ENCODE data around the gene GGPS1.
A peak's percentile ranks its signal among the peaks of the same experiment; 100 is the strongest.
"Not testable (repeated sequence)": the region's sequence is repeated elsewhere in the genome, so short reads cannot be mapped to it uniquely, and the experiment has no call there.

GGPS1 gene

GRCh38 chr1:235328271-235329138, at the start of gene GGPS1:
Gene GGPS1, plus strand, starts transcription at chr1:235328570. Its CDS starts 6,695 bp downstream, at chr1:235335265.
- FAIRE-seq: peak; percentile 93
- peak; percentile 44 for DNase-seq (ENCODE audit: insufficient read length, low spot score)

GRCh38 chr1:235278915-235279292, 49.5 kb upstream of the GGPS1 start:
- DNase-seq (ENCODE audit: insufficient read length, low spot score) (no peak), FAIRE-seq (no peak)

- FAIRE-seq (no peak), DNase-seq (ENCODE audit: insufficient read length, low spot score) (no peak)
Measured at GRCh38 chr1:235279694-235280093, 48.7 kb upstream of the GGPS1 start.

DNA sequence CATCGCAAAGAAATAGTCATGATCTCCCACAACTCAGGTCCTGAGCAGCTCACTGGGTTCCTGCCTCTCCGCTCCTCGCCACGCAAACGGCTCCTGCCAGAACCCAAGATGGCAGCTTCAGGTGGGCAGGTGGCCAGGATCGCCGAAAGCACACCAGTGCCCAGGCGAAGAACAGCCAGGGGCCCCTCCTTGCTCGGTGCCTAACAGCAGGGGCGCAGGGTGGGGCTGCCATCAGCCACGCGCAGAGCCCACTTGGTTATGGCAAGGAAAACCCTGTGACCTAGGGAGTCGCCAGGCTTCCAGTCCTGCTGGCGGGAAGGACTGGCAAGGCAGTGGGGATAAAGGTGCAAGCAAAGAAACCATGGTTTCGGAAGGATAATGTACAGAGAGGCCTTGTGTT, 47.9 kb upstream of the GGPS1 start:
- no peak for DNase-seq (ENCODE audit: insufficient read length, low spot score)
- FAIRE-seq: no peak

GRCh38 chr1:235283636-235284035, 44.7 kb upstream of the GGPS1 start:
- not testable (repeated sequence) for FAIRE-seq; DNase-seq (ENCODE audit: insufficient read length, low spot score)

DNA sequence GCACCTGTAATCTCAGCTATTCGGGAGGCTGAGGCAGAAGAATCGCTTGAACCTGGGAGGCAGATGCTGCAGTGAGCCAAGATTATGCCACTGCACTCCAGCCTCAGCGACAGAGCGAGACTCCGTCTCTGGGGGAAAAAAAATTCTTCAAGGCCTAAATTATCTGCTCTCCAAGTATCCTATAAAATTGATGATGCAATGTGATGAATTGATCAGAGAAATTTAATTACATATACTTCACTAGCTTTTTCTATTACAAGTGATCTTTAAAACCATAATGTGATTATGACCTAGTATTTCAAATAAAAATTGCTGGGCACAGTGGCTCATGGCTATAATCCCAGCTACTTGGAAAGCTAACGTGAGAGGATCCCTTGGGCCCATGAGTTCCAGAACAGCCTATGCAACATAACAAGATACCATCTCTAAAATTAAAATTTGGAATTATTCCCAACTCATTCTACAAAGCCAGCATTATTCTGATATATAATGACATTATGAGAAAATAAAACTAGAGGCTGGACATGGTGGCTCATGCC, 44.1 kb upstream of the GGPS1 start:
- FAIRE-seq: no peak
- DNase-seq (ENCODE audit: insufficient read length, low spot score): no peak

DNA sequence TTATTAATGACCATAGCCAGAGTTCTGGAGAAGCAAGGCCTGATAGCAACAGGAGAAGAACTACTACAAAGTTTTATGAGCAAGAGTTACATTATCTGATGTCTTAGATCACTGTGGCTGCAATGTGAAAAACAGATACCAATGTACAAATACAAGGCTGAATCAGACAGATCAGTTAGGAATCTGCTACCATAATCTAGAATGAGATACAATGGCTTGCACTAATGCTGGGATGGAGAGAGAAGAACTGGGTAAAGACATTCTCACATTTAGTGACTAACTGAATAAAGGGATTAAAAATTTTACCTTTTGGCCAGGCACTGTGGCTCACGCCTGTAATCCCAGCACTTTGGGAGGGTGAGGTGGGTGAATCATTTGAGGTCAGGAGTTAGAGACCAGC, 41.7 kb upstream of the GGPS1 start:
- FAIRE-seq (no peak), DNase-seq (ENCODE audit: insufficient read length, low spot score) (no peak)

- DNase-seq (ENCODE audit: insufficient read length, low spot score): no peak
- FAIRE-seq: no peak
Measured at GRCh38 chr1:235287208-235287882, 41.0 kb upstream of the GGPS1 start.

DNA sequence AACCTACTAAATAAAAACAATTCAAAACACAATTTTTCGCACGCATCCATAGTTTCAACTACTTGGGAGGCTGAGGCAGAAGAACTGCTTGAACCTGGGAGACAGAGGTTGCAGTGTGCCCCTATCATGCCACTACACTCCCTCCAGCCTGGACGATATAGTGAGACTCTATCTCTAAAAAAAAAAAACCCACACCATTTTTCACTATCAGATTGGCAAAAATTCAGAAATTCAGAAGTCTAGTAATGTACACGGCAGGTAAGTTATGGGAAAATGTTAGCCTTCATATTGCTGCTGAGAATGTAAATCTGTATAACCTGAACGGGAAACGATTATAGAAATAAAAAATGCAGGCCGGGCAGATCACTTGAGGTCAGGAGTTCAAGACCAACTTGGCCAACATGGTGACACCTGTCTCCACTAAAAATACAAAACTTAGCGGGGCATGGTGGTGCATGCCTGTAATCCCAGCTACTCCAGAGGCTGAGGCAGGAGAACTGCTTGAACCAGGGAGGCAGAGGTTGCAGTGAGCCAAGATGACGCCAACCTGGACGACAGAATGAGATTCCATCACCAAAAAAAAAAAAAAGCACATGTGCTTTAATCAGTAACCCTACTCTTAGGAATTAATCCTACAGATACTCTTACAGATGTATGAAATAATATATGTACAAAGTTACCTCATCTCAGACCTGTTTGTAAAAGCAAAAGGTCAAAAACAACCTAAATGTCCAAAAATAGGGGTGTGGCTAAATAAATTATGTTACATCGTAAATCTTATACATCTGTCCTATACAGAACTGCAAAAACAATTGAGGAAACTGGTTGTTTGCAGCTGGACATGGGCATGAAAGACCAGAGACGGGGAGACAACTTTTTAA, 38.3 kb upstream of the GGPS1 start:
- FAIRE-seq (no peak), DNase-seq (ENCODE audit: insufficient read length, low spot score) (no peak)

DNA sequence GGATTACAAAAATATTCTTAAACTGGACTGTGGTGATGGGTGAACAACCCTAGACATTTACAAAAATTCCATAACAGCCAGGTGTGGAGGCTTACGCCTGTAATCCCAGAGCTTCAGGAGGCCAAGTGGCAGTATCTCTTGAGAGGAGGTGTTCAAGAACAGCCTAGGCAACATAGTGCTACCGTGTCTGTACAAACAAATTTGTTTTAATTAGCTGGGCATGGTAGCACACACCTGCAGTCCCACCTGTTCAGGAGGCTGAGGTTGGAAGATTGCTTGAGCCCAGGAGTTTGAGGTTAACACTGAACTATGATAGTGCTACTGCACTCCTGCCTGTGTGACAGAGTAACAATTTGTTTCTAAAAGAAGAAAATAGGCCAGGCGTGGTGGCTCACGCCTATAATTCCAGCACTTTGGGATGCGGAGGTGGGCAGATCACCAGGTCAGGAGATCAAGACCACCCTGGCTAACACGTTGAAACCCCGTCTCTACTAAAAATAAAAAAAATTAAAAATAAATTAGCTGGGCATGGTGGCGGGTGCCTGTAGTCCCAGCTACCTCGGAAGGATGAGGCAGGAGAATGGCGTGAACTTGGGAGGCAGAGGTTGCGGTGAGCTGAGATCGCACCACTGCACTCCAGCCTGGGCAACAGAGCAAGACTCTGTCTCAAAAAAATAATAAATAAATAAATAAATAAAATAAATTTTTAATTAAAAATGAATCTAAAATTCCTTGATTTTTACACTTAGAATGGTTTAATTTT, 37.4 kb upstream of the GGPS1 start:
- DNase-seq (ENCODE audit: insufficient read length, low spot score) (no peak), FAIRE-seq (no peak)

DNA sequence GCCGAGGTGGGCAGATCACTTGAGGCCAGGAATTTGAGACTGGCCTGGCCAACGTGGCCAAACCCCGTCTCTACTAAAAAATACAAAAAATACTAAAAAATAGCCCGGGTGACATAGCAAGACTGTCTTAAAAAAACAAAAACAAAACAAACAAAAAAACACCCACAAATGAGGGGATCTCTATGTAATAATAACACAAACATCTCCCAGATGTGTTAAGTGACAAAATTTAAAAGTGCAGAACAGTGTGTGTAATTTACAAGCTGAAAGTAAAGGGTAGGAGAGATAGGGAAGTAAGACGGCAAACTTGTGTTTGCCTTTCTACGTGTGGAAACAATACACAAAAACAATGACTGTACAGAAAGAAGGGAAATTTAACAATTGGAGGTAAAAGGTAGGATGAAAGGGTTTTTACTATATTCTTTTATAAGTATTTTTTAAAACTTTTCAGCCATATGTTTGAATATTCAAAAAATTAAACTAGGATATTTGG, 36.7 kb upstream of the GGPS1 start:
- DNase-seq (ENCODE audit: insufficient read length, low spot score) (no peak), FAIRE-seq (no peak)

DNA sequence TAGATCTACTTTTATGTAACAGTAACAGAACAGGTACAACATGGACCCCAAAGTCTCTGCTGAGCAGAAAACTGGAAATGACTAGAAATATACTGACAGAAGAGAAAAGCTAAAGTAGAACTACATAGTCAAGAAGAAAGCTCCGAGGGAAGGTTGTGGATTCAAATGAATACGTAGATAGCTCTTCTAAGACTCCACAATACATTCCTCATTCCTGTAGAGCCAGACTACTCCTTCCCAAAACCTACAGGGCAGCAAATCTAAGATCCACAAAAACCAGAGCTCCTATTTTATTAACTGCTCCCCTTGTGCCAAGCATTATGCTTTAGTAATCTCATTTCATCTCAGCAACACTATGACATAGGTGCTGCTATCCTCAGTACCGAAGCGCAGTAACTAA, 35.6 kb upstream of the GGPS1 start:
- DNase-seq (ENCODE audit: insufficient read length, low spot score): no peak
- FAIRE-seq: no peak

GRCh38 chr1:235293322-235293942, 34.9 kb upstream of the GGPS1 start:
- FAIRE-seq: no peak
- DNase-seq (ENCODE audit: insufficient read length, low spot score): no peak

- FAIRE-seq (no peak), DNase-seq (ENCODE audit: insufficient read length, low spot score) (no peak)
Measured at GRCh38 chr1:235295902-235296350, 32.4 kb upstream of the GGPS1 start.

GRCh38 chr1:235296729-235297128, 31.6 kb upstream of the GGPS1 start:
- DNase-seq (ENCODE audit: insufficient read length, low spot score) (no peak), FAIRE-seq (no peak)

GRCh38 chr1:235297579-235297978, 30.8 kb upstream of the GGPS1 start:
- DNase-seq (ENCODE audit: insufficient read length, low spot score) (no peak), FAIRE-seq (no peak)

- no peak for FAIRE-seq
- no peak for DNase-seq (ENCODE audit: insufficient read length, low spot score)
Measured at GRCh38 chr1:235298758-235299157, 29.6 kb upstream of the GGPS1 start.

- DNase-seq (ENCODE audit: insufficient read length, low spot score): no peak
- no peak for FAIRE-seq
Measured at GRCh38 chr1:235299169-235299858, 29.1 kb upstream of the GGPS1 start.

DNA sequence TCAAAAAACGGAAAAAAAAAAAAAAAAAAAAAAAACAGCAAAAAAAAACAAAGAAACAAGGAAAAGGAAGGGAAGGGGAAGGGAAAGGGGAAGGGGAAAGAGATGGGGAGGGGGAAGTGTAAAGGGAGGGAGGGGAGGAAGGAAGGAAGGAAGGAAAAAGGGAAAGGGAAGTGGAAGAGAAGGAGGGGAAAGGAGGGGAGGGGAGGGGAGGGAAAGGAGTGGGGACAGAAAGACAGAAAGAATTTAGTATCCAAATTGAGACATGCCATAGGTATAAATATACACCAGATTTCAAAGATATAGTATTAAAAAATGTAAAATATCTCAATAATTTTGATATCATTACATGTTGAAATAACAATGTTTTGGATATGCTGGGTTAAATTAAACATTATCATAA, 26.2 kb upstream of the GGPS1 start:
- FAIRE-seq (no peak), DNase-seq (ENCODE audit: insufficient read length, low spot score) (no peak)
